ENCODE results near the gene AK6.
"Not testable (repeated sequence)": the region's sequence is repeated elsewhere in the genome, so short reads cannot be mapped to it uniquely, and the experiment has no call there.

- TF ChIP-seq CTCF, POLR2A (IDR thresholded peaks at IDR 0.05): not testable (repeated sequence)
Observed at GRCh38 chr5:69370335-69370734, 1.0 kb upstream of the AK6 start.

Data from right lobe of liver (tissue), 4 donors.